HG03045 (cell line): ENCODE measurements around the gene SLC44A5.
"Not testable (repeated sequence)": the region's sequence is repeated elsewhere in the genome, so short reads cannot be mapped to it uniquely, and the experiment has no call there.

Experiments
- ATAC-seq: cut with Tn5 transposase; IDR thresholded peaks from one replicate; pipeline ENCODE4 v1.9.1; 2021; ENCODE audit warnings: mild to moderate bottlenecking, moderate library complexity; ENCODE audit not compliant: unreplicated experiment

The SLC44A5 gene

DNA sequence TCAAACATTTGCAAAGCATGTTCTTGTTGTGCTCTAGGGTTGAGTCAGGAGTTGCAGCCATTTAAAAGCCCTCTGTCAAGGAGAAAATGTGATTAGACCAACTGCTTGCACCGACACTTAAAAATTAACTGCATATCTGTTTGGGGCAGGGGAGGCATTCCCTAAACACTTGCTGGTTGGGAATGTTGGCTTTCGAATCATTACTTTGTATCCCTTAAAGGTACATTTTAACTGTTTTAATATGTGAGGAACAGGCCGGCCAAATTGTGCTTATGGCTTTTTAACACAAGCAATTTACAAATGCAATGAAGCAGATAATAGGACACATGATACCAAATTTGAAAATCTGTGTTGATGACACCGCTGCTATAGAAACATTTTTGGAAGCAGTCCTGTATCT lies 317.6 kb downstream of the SLC44A5 start:
- no peak for ATAC-seq

DNA sequence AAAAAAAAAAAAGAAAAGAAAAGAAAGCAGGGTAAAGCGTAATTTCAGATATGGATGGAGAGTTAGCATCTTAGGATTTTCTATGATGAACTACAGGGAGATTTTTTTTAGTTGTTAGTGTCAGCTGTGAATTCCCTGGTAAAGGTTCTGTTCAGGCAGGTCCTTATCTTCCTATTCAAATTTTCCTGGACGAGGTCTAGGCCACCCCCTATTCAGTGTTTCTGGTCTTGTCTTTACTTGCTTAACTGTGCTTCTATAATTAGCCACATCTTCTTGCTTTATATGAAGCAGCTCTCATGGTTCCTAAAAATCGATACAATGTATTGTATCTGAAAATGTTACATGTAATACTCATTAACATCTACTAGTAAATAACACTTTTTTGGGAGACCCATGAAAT lies 318.9 kb downstream of the SLC44A5 start:
- no peak for ATAC-seq

DNA sequence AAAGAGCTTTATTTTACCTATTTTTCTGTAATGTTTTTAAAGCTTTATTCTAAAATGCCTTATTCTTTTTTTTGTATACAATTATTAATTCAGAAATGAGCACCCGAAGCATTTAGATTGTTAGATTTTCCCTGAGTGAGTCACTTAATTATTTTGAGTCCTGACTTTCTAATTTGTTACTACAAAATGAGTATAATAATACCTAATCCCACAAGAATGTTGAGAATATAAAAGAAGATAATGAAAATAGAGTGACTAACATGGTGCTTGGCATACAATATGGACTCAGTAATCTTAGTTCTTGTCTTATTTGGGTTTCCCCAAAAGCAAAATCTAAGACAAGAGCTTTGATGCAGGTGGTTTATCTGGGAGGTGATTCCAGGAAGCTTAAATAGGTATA lies 334.5 kb downstream of the SLC44A5 start:
- ATAC-seq, result no peak

DNA sequence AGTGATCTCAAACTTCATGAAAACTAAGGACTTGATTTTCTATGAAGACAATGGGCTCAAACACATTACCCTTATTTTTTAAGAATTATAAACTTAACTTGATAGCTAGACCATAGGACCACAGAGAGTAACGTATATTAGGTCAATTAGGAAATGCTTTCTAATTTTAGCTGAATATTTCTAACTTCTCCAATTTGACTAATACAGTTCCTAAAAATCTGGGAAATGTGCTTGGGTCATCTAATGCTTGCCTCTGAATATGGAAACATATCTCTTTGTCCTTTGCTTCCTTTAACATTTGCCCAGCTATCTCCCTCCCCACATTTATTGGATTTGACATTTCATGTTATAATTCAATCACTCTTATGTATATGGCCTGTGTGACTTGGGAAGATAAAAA lies 335.3 kb downstream of the SLC44A5 start:
- no peak for ATAC-seq

DNA sequence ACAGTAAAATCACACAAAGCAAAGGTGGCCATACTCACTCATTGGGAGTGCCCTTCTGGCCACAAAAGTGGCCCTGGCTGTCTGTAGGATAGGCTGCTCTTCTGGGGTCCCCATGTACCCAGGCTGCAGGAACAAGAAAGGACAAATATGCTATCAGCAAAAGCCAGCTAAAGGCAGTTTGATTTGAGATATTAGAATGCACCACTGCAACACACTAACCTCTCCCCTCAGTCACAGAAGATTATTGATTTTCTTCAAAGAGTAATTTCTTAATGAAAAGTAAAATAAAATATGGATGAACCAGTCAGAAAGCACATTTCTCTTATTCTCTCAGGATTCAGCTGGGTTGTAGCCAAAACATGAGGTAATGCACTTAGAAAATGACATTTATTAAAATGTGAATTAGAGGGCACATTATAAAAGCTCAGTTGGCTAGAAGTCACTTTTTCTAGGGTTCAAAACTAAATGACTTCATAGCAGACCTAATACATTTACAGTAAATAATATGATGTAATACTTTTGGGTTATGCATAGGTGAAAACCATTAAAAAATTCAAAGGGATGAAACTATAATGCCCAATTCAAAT lies 335.9 kb downstream of the SLC44A5 start:
- no peak for ATAC-seq

DNA sequence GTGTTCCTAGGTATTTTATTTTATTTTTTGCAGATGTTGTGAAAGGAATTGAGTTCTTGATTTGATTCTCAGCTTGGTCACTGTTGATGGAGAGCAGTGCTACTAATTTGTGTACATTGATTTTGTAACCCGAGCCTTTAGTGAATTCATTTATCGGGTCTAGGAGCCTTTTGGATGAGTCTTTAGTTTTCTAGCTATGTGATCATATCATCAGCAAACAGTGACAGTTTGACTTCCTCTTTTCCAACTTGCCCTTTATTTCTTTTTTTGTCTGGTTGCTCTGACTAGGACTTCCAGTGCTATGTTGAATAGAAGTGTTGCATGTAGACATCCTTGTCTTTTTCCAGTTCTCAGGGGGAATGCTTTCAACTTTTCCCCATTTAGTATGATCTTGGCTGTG lies 337.8 kb downstream of the SLC44A5 start:
- ATAC-seq, result no peak

DNA sequence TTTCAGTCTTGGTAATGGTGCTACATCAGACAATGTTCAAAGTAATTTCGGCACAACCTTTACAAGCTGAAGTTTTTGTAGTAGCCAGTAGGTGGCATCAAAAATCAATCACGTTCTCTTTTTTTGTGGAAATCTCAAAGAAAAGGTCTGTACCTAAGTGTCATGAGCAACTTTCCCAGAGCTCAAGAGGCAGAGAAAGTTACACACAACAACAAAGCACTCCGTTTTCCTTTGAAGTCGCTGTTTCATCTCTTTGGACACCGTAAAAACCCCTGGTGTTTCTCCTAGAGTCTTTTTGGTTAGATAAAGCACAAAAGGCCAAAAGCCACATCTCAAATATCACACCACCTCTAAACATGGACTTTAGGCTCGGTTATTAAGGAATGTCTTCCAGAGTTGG lies 345.1 kb downstream of the SLC44A5 start:
- ATAC-seq, result no peak

DNA sequence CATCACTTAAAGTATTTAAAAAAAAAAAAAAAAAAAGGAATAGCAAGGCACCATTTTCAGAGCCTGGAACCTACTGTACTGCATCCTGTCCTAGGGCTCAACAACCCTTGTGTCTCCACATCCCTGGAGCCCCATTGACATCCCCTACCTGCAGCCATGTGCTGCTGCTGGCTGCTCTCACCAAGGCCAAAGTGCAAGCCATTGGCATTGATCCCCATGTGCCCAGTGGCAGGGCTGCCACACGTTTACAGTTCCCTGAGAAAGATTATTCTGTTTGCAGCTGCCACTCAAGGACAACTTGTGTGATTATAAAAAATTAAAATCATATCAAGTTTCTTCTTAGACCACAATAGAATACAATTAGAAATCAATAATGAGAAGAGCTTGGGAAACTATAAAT lies 346.8 kb downstream of the SLC44A5 start:
- ATAC-seq, result no peak

DNA sequence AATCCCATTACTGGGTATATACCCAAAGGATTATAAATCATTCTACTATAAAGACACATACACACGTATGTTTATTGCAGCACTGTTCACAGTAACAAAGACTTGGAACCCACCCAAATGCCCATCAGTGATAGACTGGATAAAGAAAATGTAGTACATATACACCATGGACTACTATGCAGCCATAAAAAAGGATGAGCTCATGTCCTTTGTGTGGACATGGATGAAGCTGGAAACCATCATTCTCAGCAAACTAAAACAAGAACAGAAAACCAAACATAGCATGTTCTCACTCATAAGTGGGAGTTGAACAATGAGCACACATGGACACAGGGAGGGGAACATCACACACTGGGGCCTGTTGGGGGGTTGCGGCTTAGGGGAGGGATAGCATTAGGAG lies 347.3 kb downstream of the SLC44A5 start:
- ATAC-seq, result not testable (repeated sequence)

DNA sequence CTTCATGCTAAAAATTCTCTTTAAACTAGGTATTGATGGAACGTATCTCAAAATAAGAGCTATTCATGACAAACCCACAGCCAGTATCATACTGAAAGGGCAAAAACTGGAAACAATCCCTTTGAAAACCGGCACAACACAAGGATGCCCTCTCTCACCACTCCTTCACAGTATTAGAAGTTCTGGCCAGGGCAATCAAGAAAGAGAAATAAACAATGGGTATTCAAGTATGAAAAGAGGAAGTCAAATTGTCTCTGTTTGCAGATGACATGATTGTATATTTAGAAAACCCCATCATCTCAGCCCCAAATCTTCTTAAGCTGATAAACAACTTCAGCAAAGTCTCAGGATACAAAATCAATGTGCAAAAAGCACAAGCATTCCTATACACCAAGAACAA lies 349.0 kb downstream of the SLC44A5 start:
- not testable (repeated sequence) for ATAC-seq

DNA sequence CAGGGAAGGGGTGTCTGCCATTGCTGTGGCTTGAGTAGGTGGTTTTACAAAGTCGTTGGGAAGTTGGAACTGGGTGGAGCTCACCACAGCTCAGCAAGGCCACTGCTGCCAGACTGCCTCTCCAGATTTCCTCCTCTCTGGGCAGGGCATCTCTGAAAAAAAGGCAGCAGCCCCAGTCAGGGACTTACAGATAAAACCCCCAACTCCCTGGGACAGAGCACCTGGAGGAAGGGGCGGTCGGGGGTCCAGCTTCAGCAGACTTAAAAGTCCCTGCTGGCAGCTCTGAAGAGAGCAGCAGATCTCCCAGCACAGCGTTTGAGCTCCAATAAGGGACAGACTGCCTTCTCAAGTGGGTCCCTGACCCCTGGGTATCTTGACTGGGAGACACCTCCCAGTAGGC lies 352.6 kb downstream of the SLC44A5 start:
- ATAC-seq, result no peak

DNA sequence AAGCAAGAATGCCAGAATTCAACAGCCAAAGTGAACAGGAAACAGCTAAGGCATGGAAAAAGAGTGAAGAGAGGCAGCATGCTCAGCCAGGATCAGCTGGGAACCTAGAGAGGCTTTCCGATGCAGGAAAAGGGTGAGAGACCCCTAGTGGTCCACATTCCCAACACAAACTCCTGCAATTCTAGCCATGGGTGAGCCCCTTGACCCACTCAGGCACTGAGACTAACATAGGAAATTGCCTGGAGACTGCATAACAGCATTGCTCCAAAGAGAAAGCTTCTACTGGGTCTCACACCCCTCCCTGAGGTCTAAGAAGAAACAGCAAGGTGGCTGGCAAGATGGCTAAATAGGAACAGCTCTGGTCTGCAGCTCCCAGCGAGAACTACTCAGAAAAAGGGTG lies 353.5 kb downstream of the SLC44A5 start:
- ATAC-seq, result no peak

DNA sequence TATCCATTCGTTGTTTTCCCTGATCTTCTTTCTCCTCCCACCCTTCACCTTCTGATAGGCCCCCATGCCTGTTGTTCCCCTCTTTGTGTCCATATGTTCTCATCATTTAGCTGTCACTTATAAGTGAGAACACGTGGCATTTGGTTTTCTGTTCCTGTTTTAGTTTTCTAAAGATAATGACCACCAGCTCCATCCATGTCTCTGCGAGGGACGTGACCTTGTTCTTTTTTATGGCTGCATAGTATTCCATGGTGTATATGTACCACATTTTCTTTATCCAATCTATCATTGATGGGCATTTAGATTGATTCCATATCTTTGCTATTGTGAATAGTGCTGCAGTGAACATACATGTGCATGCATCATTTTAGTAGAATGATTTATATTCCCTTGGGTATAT lies 360.8 kb downstream of the SLC44A5 start:
- not testable (repeated sequence) for ATAC-seq

DNA sequence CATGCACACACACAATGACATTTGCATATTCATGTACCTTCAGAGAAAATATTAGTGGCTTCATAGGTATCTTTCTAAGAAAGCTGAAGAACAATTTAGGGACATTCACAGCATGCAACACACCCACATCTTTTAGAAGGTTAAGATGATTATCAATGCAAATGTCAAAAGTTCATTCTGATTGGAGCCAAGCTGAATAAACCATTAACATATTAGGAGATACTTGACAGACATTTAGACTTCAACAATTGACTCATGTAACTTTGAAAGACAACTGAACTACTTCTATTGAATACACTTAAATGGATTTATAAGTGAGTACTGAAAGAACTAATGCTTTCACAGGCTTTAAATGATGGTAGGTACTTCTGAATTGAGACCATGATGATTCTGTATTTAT lies 365.7 kb downstream of the SLC44A5 start:
- ATAC-seq, result no peak

DNA sequence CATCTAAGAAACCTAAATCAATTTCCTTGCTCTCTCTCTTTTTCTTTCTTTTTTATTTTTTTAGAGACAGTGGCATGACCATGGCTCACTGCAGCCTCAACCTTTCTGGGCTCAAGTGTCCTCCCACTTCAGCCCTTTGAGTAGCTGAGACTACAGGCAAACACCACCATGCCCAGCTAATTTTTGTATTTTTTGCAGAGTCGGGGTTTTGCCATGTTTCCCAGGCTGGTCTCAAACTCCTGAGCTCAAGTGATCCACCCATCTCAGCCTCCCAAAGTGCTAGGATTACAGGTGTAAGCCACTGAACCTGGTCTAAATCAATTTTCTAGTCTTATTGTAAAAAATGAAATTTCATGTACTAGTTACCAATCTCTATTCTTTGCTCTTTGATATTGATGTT lies 367.8 kb downstream of the SLC44A5 start:
- no peak for ATAC-seq

DNA sequence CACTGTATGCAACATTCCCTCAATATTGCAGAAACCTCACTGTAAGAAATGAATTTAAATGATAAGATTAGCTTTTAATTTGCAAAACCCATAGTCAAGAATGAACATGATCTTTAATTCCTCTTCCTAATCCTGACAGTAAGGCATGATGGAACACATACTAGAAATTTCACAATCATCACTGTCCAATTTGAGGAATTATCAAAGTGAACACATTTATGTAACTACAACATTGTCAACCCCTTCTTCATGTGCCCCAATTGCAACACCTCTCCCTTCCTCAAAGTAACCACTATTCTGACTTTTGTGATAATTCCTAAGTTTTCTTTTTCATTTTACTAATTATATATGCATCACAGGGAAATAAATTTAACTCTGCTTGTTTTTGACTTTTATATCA lies 373.6 kb downstream of the SLC44A5 start:
- no peak for ATAC-seq

DNA sequence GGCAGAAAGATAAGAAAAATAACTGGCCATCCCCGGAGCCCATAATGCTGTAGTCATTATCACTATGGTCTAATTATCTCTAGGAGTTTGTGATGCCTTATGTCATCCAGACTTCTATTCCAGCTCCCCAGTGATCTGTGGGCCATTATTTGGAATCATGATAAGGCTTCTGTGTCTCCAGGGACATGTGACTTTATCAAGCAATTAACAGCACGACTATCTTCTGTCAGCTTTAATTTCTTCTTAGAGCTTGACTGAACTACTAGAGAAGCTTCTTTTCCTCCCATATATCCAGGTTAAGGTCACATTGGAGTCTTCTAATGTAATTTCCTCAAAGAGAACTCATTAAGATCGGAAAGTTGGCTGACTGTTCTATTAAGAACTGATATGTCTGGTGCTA lies 376.4 kb downstream of the SLC44A5 start:
- ATAC-seq, result no peak

DNA sequence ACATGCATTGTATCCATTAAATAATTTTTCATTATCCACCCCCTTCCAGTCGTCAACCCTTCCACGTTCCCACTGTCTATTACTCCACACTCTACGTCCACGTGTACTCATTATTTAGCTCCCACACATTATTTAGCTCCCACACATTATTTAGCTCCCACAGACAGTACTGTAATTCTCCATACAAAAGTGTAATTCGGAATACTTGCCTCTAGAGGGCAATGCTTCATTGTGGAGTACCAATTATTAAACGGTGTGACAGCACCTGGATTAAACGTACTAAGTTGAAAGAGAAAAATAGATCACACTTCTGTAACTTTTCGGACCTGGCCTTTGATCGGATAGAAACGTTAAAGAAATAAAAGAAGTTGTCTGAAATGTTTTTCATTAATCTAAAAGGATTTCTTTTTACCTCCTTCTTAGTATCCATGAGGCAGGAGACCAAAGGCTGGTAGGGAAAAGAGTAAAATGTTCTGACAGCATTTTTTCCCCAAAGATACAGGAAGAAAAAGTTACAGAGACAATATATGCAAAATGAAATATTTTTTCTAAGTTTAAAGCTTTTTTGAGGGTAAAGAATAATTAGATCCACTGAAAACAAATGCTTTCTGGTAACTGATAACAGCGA lies 377.5 kb downstream of the SLC44A5 start:
- ATAC-seq, result peak; percentile 70

DNA sequence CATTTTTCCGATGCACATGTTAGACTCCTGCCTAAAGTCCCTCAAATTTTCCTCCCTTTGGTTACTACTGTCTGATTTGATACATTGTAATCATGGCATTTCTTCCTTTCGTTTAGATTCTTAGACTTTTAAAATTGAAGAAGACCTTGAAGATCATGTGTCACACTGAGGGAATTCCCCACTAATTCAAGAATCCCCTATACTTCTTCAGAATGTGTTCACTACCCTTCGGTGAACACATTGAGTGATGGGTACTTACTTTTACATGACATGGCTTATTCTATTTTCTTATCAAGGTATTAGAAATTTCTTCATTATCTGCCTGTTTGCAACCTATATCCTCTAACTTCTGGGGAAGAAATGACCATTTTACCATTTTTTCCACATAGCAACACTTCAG lies 390.8 kb downstream of the SLC44A5 start:
- no peak for ATAC-seq

DNA sequence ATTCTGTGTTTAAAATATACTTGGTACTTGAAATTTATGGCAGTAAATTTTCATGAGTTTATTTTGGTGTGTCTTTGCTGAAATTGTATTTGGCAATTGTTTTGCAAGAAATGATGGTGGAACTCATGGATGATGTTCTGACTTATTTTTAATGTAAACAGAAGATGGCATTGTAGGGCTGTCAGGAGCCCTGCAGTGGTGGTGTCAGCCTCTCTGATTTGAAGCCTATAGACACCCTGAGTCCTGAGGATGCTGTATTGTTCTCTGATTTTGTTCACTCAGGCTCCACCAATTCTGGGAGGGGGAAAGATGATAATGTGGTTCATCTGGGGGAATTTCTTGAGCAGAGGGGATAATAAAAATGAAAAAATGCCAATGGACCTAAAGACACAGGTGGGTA lies 396.9 kb downstream of the SLC44A5 start:
- ATAC-seq, result no peak

DNA sequence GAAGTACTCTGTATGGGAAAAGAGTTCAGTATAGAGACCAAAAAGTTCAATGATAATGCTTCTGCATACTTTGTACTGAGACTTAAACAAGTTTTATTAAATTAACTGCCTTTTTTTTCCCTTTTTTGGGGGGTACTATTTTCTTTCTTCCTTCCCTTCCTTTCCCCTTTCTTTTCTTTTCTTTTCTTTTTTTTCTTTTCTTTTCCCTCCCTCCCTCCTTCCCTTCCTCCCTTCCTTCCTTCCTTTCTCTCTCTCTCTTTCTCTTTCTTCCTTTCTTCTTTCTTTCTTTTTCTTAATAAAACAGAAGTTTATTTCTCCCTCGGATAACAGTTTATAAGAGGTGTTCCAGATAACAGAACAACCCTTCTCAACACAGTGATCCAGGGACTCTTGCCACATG lies 399.3 kb downstream of the SLC44A5 start:
- ATAC-seq, result no peak

DNA sequence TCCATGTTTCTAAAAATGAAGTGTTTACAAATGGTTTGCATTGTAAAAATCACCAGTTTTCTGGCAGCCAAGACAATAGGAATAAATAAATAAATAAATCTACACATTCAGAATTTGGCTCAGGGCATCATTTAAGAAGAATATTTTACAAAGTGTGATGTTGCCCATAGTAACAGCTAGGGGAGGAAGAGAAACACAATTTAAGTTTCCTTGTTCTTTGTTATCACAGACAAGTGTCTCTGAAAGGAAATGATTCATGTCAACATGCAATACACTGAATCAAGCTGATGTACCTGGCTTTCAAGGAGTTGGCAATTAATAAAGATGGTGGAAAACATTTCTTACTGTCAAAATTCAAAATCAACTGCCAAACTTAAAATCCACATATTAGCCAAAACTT lies 402.1 kb downstream of the SLC44A5 start:
- no peak for ATAC-seq
